Upper lobe of right lung (tissue), 1 donor: ENCODE data around the gene ONECUT2. TPM values are rescaled to one million over a fixed set of nuclear protein-coding genes. Genes with fewer than 3 reads are reported as not detected.
A peak's percentile ranks its signal among the peaks of the same experiment; 100 is the strongest.

ENCODE experiments used
- ATAC-seq: fragments of 200-7000 bp; cut with Tn5 transposase; one replicate; pipeline ENCODE4 v1.9.1; 2020; ENCODE audit warnings: mild to moderate bottlenecking, moderate library complexity
- DNase-seq: peaks from one replicate; pipeline ENCODE4 v3.0.0-alpha.2; 2020
- H3K27ac ChIP-seq: fragments of 200-600 bp; one replicate; pipeline ENCODE4 v1.8.0; 2022
- H3K27me3 ChIP-seq: fragments of 200-600 bp; one replicate; pipeline ENCODE4 v1.8.0; 2022; ENCODE audit warnings: mild to moderate bottlenecking
- H3K36me3 ChIP-seq: fragments of 200-600 bp; one replicate; pipeline ENCODE4 v1.8.0; 2022
- H3K4me1 ChIP-seq: fragments of 200-600 bp; one replicate; pipeline ENCODE4 v1.8.0; 2022
- H3K4me3 ChIP-seq: fragments of 200-600 bp; one replicate; pipeline ENCODE4 v1.8.0; 2022; ENCODE audit warnings: mild to moderate bottlenecking
- H3K9me3 ChIP-seq: fragments of 200-600 bp; one replicate; pipeline ENCODE4 v1.8.0; 2022
- CTCF ChIP-seq: fragments of 200-600 bp; IDR thresholded peaks from one replicate; pipeline ENCODE4 v1.8.0; 2022; ENCODE audit warnings: antibody characterized with exemption
- intact Hi-C: fragments of 100-400 bp; cut with DNase I; formaldehyde crosslinking; loops from one replicate; pipeline ENCODE4 v1.11.0; 2022
- total RNA-seq: library from RNA; stranded (reverse); fragmentation: NEBNext Ultra II Directional; extraction: Animal tissue kit (Norgen Biotek cat#: 25700); gene quantifications from one replicate; pipeline ENCODE4 v1.2.1, GENCODE V29; 2021
- donor health status: DM: no; HTN: yes; CAD: no; lungs with severe emphysema.

ONECUT2 gene
- total RNA-seq, 1 donor from 2014 or later = 0.03 TPM

- H3K4me3 ChIP-seq = no peak overlapping the region
- no peak overlapping the region for H3K27ac ChIP-seq
- no peak for TF ChIP-seq CTCF
- H3K4me1 ChIP-seq = peaks cover 16% of the 10 kb centered on the region
- ATAC-seq (no peak), DNase-seq (no peak)
- H3K27me3 ChIP-seq = peaks cover 90% of the 10 kb centered on the region
- no peaks in the 10 kb centered on the region for H3K36me3 ChIP-seq
- intact Hi-C loops = no loop called here
- no peaks in the 10 kb centered on the region for H3K9me3 ChIP-seq
Measured at GRCh38 chr18:57436965-57437333, 1.8 kb downstream of the ONECUT2 start.

GRCh38 chr18:57437402-57437765 is 2.2 kb downstream of the ONECUT2 start:
- H3K9me3 ChIP-seq = no peaks in the 10 kb centered on the region

GRCh38 chr18:57437766-57438671 is 2.8 kb downstream of the ONECUT2 start:
- TF ChIP-seq CTCF = peak; percentile 39

More at GRCh38 chr18:57437402-57437765, 2.2 kb downstream of the ONECUT2 start:
- Histone ChIP-seq H3K27ac (no peak overlapping the region), H3K4me1 (peaks cover 16% of the 10 kb centered on the region), H3K27me3 (peaks cover 90% of the 10 kb centered on the region), H3K4me3 (no peak overlapping the region), H3K36me3 (no peaks in the 10 kb centered on the region)
- no peak for DNase-seq
- ATAC-seq = no peak
- intact Hi-C loops = no loop called here
- TF ChIP-seq CTCF = no peak

GRCh38 chr18:57438743-57439608 is 3.8 kb downstream of the ONECUT2 start:
- intact Hi-C loops = no loop called here

More at GRCh38 chr18:57437766-57438671, 2.8 kb downstream of the ONECUT2 start:
- DNase-seq (no peak), ATAC-seq (peak; percentile 30)
- intact Hi-C loops = no loop called here
- H3K4me3 ChIP-seq = no peak overlapping the region
- no peak overlapping the region for H3K27ac ChIP-seq
- H3K36me3 ChIP-seq = no peaks in the 10 kb centered on the region
- peaks cover 90% of the 10 kb centered on the region for H3K27me3 ChIP-seq
- H3K9me3 ChIP-seq = no peaks in the 10 kb centered on the region
- peaks cover 16% of the 10 kb centered on the region for H3K4me1 ChIP-seq

DNA sequence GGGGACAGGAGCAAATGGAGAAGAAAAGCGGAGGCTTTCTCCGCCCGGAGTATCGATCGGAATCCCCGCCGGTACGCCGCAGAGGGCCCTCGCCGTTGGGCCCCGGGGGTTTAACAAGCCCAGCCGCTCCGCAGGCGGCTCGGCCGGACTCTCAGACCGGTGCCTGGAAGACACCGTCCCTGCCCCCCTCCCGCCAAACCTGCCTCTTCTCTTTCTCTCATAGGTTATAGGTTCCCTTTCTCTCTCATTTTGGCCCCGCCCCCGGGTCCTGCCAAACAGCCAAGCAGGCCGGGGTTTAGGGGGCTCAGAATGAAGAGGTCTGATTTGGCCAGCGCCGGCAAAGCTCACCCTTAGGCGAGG is 4.4 kb downstream of the ONECUT2 start:
- ATAC-seq = no peak
- no peak overlapping the region for H3K27ac ChIP-seq
- H3K36me3 ChIP-seq = no peaks in the 10 kb centered on the region
- H3K27me3 ChIP-seq = peaks cover 90% of the 10 kb centered on the region
- TF ChIP-seq CTCF = no peak
- intact Hi-C loops = no loop called here
- H3K4me1 ChIP-seq = peaks cover 16% of the 10 kb centered on the region
- no peak for DNase-seq
- H3K9me3 ChIP-seq = no peaks in the 10 kb centered on the region
- no peak overlapping the region for H3K4me3 ChIP-seq

More at GRCh38 chr18:57438743-57439608, 3.8 kb downstream of the ONECUT2 start:
- Histone ChIP-seq H3K27ac (no peak overlapping the region), H3K36me3 (no peaks in the 10 kb centered on the region), H3K4me3 (no peak overlapping the region), H3K27me3 (peaks cover 87% of the 10 kb centered on the region), H3K4me1 (peaks cover 16% of the 10 kb centered on the region), H3K9me3 (no peaks in the 10 kb centered on the region)
- ATAC-seq (no peak), DNase-seq (no peak)
- no peak for TF ChIP-seq CTCF
